ENCODE results near the gene AMMECR1L. TPM values are rescaled to one million over a fixed set of nuclear protein-coding genes. Genes with fewer than 3 reads are reported as not detected.
"Not testable (repeated sequence)": the region's sequence is repeated elsewhere in the genome, so short reads cannot be mapped to it uniquely, and the experiment has no call there.

The AMMECR1L gene
- polyA plus RNA-seq, 4 donors = 8.2 to 14.2 (median 9.2) TPM

GRCh38 chr2:127844973-127845372 is 40.8 kb downstream of the AMMECR1L start:
- FAIRE-seq (no peak), DNase-seq (no peak)
- H3K4me3 ChIP-seq (ENCODE audit: low read depth in 1 of 3, low read length in 3 of 3) = no peak overlapping the region
- H3K27ac ChIP-seq (ENCODE audit: low read depth in 1 of 3, low read length in 2 of 3) = no peak overlapping the region
- no peaks in the 10 kb centered on the region for H3K4me1 ChIP-seq (ENCODE audit: control insufficient read depth in 3 of 3, insufficient read depth in 2 of 3, low read depth in 1 of 3, low read length in 2 of 3)
- no peaks in the 10 kb centered on the region for H3K9me3 ChIP-seq (ENCODE audit: control insufficient read depth in 2 of 2, insufficient read depth in 1 of 2, low read depth in 1 of 2, low read length in 1 of 2)
- WGBS, 3 donors = 88% methylated on average over 4 of the region's 4 CpGs
- no peaks in the 10 kb centered on the region for H3K27me3 ChIP-seq (ENCODE audit: control insufficient read depth in 3 of 3, insufficient read depth in 3 of 3, low read length in 3 of 3)
- H3K36me3 ChIP-seq (ENCODE audit: control insufficient read depth in 3 of 3, insufficient read depth in 2 of 3, low read depth in 1 of 3, low read length in 3 of 3) = peaks cover 9 to 47% (median 12%) of the 10 kb centered on the region in 3 donors

- FAIRE-seq = no peak
- H3K27me3 ChIP-seq (ENCODE audit: control insufficient read depth in 3 of 3, insufficient read depth in 3 of 3, low read length in 3 of 3) = no peaks in the 10 kb centered on the region
Observed at GRCh38 chr2:127843677-127844076, 42.1 kb downstream of the AMMECR1L start.

GRCh38 chr2:127841466-127842178 is 44.1 kb downstream of the AMMECR1L start:
- Histone ChIP-seq H3K4me1 (ENCODE audit: control insufficient read depth in 3 of 3, insufficient read depth in 2 of 3, low read depth in 1 of 3, low read length in 2 of 3) (no peaks in the 10 kb centered on the region), H3K9me3 (ENCODE audit: control insufficient read depth in 2 of 2, insufficient read depth in 1 of 2, low read depth in 1 of 2, low read length in 1 of 2) (no peaks in the 10 kb centered on the region), H3K36me3 (ENCODE audit: control insufficient read depth in 3 of 3, insufficient read depth in 2 of 3, low read depth in 1 of 3, low read length in 3 of 3) (peaks cover 3 to 17% (median 4%) of the 10 kb centered on the region in 3 donors), H3K27ac (ENCODE audit: low read depth in 1 of 3, low read length in 2 of 3) (no peak overlapping the region), H3K4me3 (ENCODE audit: low read depth in 1 of 3, low read length in 3 of 3) (no peak overlapping the region), H3K27me3 (ENCODE audit: control insufficient read depth in 3 of 3, insufficient read depth in 3 of 3, low read length in 3 of 3) (no peaks in the 10 kb centered on the region)
- DNase-seq (no peak), FAIRE-seq (no peak)
- WGBS, 3 donors = 78 to 90% (median 86%) methylated on average over 20 of the region's 20 CpGs

More at GRCh38 chr2:127843677-127844076, 42.1 kb downstream of the AMMECR1L start:
- DNase-seq = no peak
- H3K4me3 ChIP-seq (ENCODE audit: low read depth in 1 of 3, low read length in 3 of 3) = no peak overlapping the region
- H3K36me3 ChIP-seq (ENCODE audit: control insufficient read depth in 3 of 3, insufficient read depth in 2 of 3, low read depth in 1 of 3, low read length in 3 of 3) = peaks cover 9 to 37% (median 9%) of the 10 kb centered on the region in 3 donors
- H3K27ac ChIP-seq (ENCODE audit: low read depth in 1 of 3, low read length in 2 of 3) = no peak overlapping the region
- WGBS, 3 donors = 91 to 96% (median 92%) methylated on average over 6 of the region's 6 CpGs
- H3K9me3 ChIP-seq (ENCODE audit: control insufficient read depth in 2 of 2, insufficient read depth in 1 of 2, low read depth in 1 of 2, low read length in 1 of 2) = no peaks in the 10 kb centered on the region
- no peaks in the 10 kb centered on the region for H3K4me1 ChIP-seq (ENCODE audit: control insufficient read depth in 3 of 3, insufficient read depth in 2 of 3, low read depth in 1 of 3, low read length in 2 of 3)

- WGBS, 3 donors = 80 to 86% (median 86%) methylated on average over 4 of the region's 4 CpGs
- DNase-seq (no peak), FAIRE-seq (no peak)
- no peak overlapping the region for H3K4me3 ChIP-seq (ENCODE audit: low read depth in 1 of 3, low read length in 3 of 3)
- H3K4me1 ChIP-seq (ENCODE audit: control insufficient read depth in 3 of 3, insufficient read depth in 2 of 3, low read depth in 1 of 3, low read length in 2 of 3) = no peaks in the 10 kb centered on the region
- H3K9me3 ChIP-seq (ENCODE audit: control insufficient read depth in 2 of 2, insufficient read depth in 1 of 2, low read depth in 1 of 2, low read length in 1 of 2) = no peaks in the 10 kb centered on the region
- no peaks in the 10 kb centered on the region for H3K27me3 ChIP-seq (ENCODE audit: control insufficient read depth in 3 of 3, insufficient read depth in 3 of 3, low read length in 3 of 3)
- peaks cover 0 to 14% (median 2%) of the 10 kb centered on the region in 3 donors for H3K36me3 ChIP-seq (ENCODE audit: control insufficient read depth in 3 of 3, insufficient read depth in 2 of 3, low read depth in 1 of 3, low read length in 3 of 3)
- H3K27ac ChIP-seq (ENCODE audit: low read depth in 1 of 3, low read length in 2 of 3) = no peak overlapping the region
Observed at GRCh38 chr2:127840893-127841292, 44.9 kb downstream of the AMMECR1L start.

GRCh38 chr2:127834951-127835350 is 50.8 kb downstream of the AMMECR1L start:
- DNase-seq (no peak), FAIRE-seq (no peak)
- Histone ChIP-seq H3K4me1 (ENCODE audit: control insufficient read depth in 3 of 3, insufficient read depth in 2 of 3, low read depth in 1 of 3, low read length in 2 of 3) (no peaks in the 10 kb centered on the region), H3K27me3 (ENCODE audit: control insufficient read depth in 3 of 3, insufficient read depth in 3 of 3, low read length in 3 of 3) (no peaks in the 10 kb centered on the region), H3K27ac (ENCODE audit: low read depth in 1 of 3, low read length in 2 of 3) (no peak overlapping the region), H3K9me3 (ENCODE audit: control insufficient read depth in 2 of 2, insufficient read depth in 1 of 2, low read depth in 1 of 2, low read length in 1 of 2) (no peaks in the 10 kb centered on the region), H3K4me3 (ENCODE audit: low read depth in 1 of 3, low read length in 3 of 3) (no peak overlapping the region), H3K36me3 (ENCODE audit: control insufficient read depth in 3 of 3, insufficient read depth in 2 of 3, low read depth in 1 of 3, low read length in 3 of 3) (no peaks in the 10 kb centered on the region)
- 60 to 76% (median 62%) methylated on average over 3 of the region's 3 CpGs for WGBS, 3 donors

- DNase-seq = peak; percentile 16 to 23
- Histone ChIP-seq H3K36me3 (ENCODE audit: control insufficient read depth in 3 of 3, insufficient read depth in 2 of 3, low read depth in 1 of 3, low read length in 3 of 3) (no peaks in the 10 kb centered on the region), H3K27me3 (ENCODE audit: control insufficient read depth in 3 of 3, insufficient read depth in 3 of 3, low read length in 3 of 3) (no peaks in the 10 kb centered on the region), H3K27ac (ENCODE audit: low read depth in 1 of 3, low read length in 2 of 3) (peak overlapping the region in 1 of 3 donors; percentile 18), H3K4me3 (ENCODE audit: low read depth in 1 of 3, low read length in 3 of 3) (no peak overlapping the region), H3K4me1 (ENCODE audit: control insufficient read depth in 3 of 3, insufficient read depth in 2 of 3, low read depth in 1 of 3, low read length in 2 of 3) (no peaks in the 10 kb centered on the region), H3K9me3 (ENCODE audit: control insufficient read depth in 2 of 2, insufficient read depth in 1 of 2, low read depth in 1 of 2, low read length in 1 of 2) (peaks cover 0 to 16% of the 10 kb centered on the region in 2 donors)
- 50 to 83% (median 66%) methylated on average over 5 of the region's 5 CpGs for WGBS, 3 donors
- FAIRE-seq = no peak
Observed at GRCh38 chr2:127829845-127830246, 55.9 kb downstream of the AMMECR1L start.

GRCh38 chr2:127826708-127827107 is 59.0 kb downstream of the AMMECR1L start:
- H3K36me3 ChIP-seq (ENCODE audit: control insufficient read depth in 3 of 3, insufficient read depth in 2 of 3, low read depth in 1 of 3, low read length in 3 of 3); DNase-seq; H3K4me3 ChIP-seq (ENCODE audit: low read depth in 1 of 3, low read length in 3 of 3); H3K27ac ChIP-seq (ENCODE audit: low read depth in 1 of 3, low read length in 2 of 3); FAIRE-seq; H3K27me3 ChIP-seq (ENCODE audit: control insufficient read depth in 3 of 3, insufficient read depth in 3 of 3, low read length in 3 of 3); H3K4me1 ChIP-seq (ENCODE audit: control insufficient read depth in 3 of 3, insufficient read depth in 2 of 3, low read depth in 1 of 3, low read length in 2 of 3): not testable (repeated sequence)
- H3K9me3 ChIP-seq (ENCODE audit: control insufficient read depth in 2 of 2, insufficient read depth in 1 of 2, low read depth in 1 of 2, low read length in 1 of 2) = peaks cover 0 to 18% of the 10 kb centered on the region in 2 donors
- 94 to 97% (median 96%) methylated on average over 2 of the region's 2 CpGs for WGBS, 3 donors

- no peaks in the 10 kb centered on the region for H3K4me1 ChIP-seq (ENCODE audit: control insufficient read depth in 3 of 3, insufficient read depth in 2 of 3, low read depth in 1 of 3, low read length in 2 of 3)
- FAIRE-seq (no peak), DNase-seq (no peak)
- H3K9me3 ChIP-seq (ENCODE audit: control insufficient read depth in 2 of 2, insufficient read depth in 1 of 2, low read depth in 1 of 2, low read length in 1 of 2) = peaks cover 1 to 22% of the 10 kb centered on the region in 2 donors
- no peaks in the 10 kb centered on the region for H3K27me3 ChIP-seq (ENCODE audit: control insufficient read depth in 3 of 3, insufficient read depth in 3 of 3, low read length in 3 of 3)
- H3K4me3 ChIP-seq (ENCODE audit: low read depth in 1 of 3, low read length in 3 of 3) = no peak overlapping the region
- no peak overlapping the region for H3K27ac ChIP-seq (ENCODE audit: low read depth in 1 of 3, low read length in 2 of 3)
- WGBS, 3 donors = 74 to 92% (median 81%) methylated on average over 12 of the region's 12 CpGs
- no peaks in the 10 kb centered on the region for H3K36me3 ChIP-seq (ENCODE audit: control insufficient read depth in 3 of 3, insufficient read depth in 2 of 3, low read depth in 1 of 3, low read length in 3 of 3)
Observed at GRCh38 chr2:127826047-127826446, 59.7 kb downstream of the AMMECR1L start.

Data from small intestine (tissue), 7 donors.